SK-N-SH (cell line): ENCODE data around the gene ARL5B. TPM values are rescaled to one million over a fixed set of nuclear protein-coding genes. Genes with fewer than 3 reads are reported as not detected.
"Not testable (repeated sequence)": the region's sequence is repeated elsewhere in the genome, so short reads cannot be mapped to it uniquely, and the experiment has no call there.

Source experiments
- CTCF ChIA-PET: fragments of 300-600, 350-600 bp; formaldehyde crosslinking; extraction: SDS; loops from one replicate; lab custom pipeline; 2021; lab: Yijun Ruan, JAX
- POLR2A ChIA-PET: fragments of 350-600 bp; sonication (Branson Sonifier 250); formaldehyde crosslinking; extraction: SDS; loops from one replicate; lab custom pipeline; 2020; ENCODE audit warnings: antibody characterized with exemption, inconsistent platforms; lab: Yijun Ruan, JAX
- DNase-seq: peaks from one replicate; pipeline ENCODE4 v3.0.0; 2012
- H2AFZ ChIP-seq: fragments of 200-600 bp; sonication (generic); 2 replicates; pipeline ENCODE4 v1.8.1; 2016; ENCODE audit warnings: antibody characterized with exemption, mild to moderate bottlenecking, low read depth
- H3F3A ChIP-seq: fragments of 200-600 bp; sonication (generic); replicated peaks from 2 replicates; pipeline ENCODE3; 2016; ENCODE audit warnings: antibody characterized with exemption, mild to moderate bottlenecking; ENCODE audit not compliant: insufficient read depth
- H3K27ac ChIP-seq, 2 experiments: fragments of 200-500 bp in 1 of 2; fragments of 200-600 bp in 1 of 2; sonication (Bioruptor generic) in 1 of 2; sonication (generic), shearing (Covaris generic) in 1 of 2; 2 replicates each; pipeline versions ENCODE4 v1.5.1 to v1.6.1; 2014 to 2016; ENCODE audit warnings: low read depth in 2 of 2, inconsistent platforms in 1 of 2, low read length in 1 of 2, mild to moderate bottlenecking in 1 of 2, mixed read lengths in 1 of 2
- H3K27me3 ChIP-seq: fragments of 200-600 bp; sonication (generic), shearing (Covaris generic); 2 replicates; pipeline ENCODE4 v1.6.1; 2016; ENCODE audit warnings: mixed run types; ENCODE audit not compliant: insufficient read depth
- H3K36me3 ChIP-seq, 2 experiments: fragments of 200-500 bp in 1 of 2; fragments of 200-600 bp in 1 of 2; sonication (Bioruptor generic) in 1 of 2; sonication (generic) in 1 of 2; replicated peaks in 1 of 2; 2 replicates each; pipeline versions ENCODE3 to v1.5.1; 2014 to 2016; ENCODE audit warnings: low read length in 1 of 2, mild to moderate bottlenecking in 1 of 2; ENCODE audit not compliant: insufficient read depth in 2 of 2, control insufficient read depth in 1 of 2
- H3K4me1 ChIP-seq, 2 experiments: fragments of 200-500 bp in 1 of 2; fragments of 200-600 bp in 1 of 2; sonication (Bioruptor generic) in 1 of 2; sonication (generic), shearing (Covaris generic) in 1 of 2; 2 replicates each; pipeline versions ENCODE4 v1.5.1 to v1.6.1; 2014 to 2016; ENCODE audit warnings: low read depth in 1 of 2, low read length in 1 of 2, mixed run types in 1 of 2; ENCODE audit not compliant: insufficient read depth in 2 of 2, control insufficient read depth in 1 of 2
- H3K4me2 ChIP-seq: fragments of 200-600 bp; sonication (generic), shearing (Covaris generic); 2 replicates; pipeline ENCODE4 v1.6.1; 2017; ENCODE audit warnings: mixed run types
- H3K4me3 ChIP-seq, 2 experiments: fragments of 200-500 bp in 1 of 2; fragments of 200-600 bp in 1 of 2; sonication (Bioruptor generic) in 1 of 2; sonication (generic), shearing (Covaris generic) in 1 of 2; 2 replicates each; pipeline versions ENCODE4 v1.5.1 to v1.8.1; 2014 to 2016; ENCODE audit warnings: low read depth in 2 of 2, inconsistent platforms in 1 of 2, low read length in 1 of 2, mild to moderate bottlenecking in 1 of 2, mixed read lengths in 1 of 2, moderate library complexity in 1 of 2
- H3K79me2 ChIP-seq: fragments of 200-600 bp; sonication (generic); 2 replicates; pipeline ENCODE4 v1.8.1; 2017; ENCODE audit warnings: mild to moderate bottlenecking; ENCODE audit not compliant: insufficient read depth
- H3K9ac ChIP-seq: fragments of 200-600 bp; sonication (generic); 2 replicates; pipeline ENCODE4 v1.6.1; 2017; ENCODE audit warnings: mixed run types
- H3K9me2 ChIP-seq: fragments of 200-600 bp; sonication (generic); 2 replicates; pipeline ENCODE4 v1.6.1; 2017; ENCODE audit warnings: mixed run types
- H3K9me3 ChIP-seq: fragments of 200-600 bp; sonication (generic); 2 replicates; pipeline ENCODE4 v1.6.1; 2017; ENCODE audit warnings: mixed run types, mild to moderate bottlenecking, moderate library complexity
- H4K20me1 ChIP-seq: fragments of 200-600 bp; sonication (generic); 2 replicates; pipeline ENCODE4 v1.6.1; 2017; ENCODE audit warnings: mild to moderate bottlenecking, mixed run types; ENCODE audit not compliant: insufficient read depth
- CHD2 ChIP-seq: fragments of 150-350 bp; IDR thresholded peaks from 2 replicates; pipeline ENCODE4 v1.6.1; 2018; ENCODE audit warnings: low read length; ENCODE audit not compliant: partially characterized antibody
- IRF3 ChIP-seq: fragments of 150-350 bp; IDR thresholded peaks from 2 replicates; pipeline ENCODE4 v1.6.1; 2016; ENCODE audit warnings: mild to moderate bottlenecking, low read depth, low read length
- MAX ChIP-seq: IDR thresholded peaks from 2 replicates; pipeline ENCODE4 v1.4.0; 2012; ENCODE audit warnings: low read depth
- RCOR1 ChIP-seq: fragments of 150-350 bp; IDR thresholded peaks from 2 replicates; pipeline ENCODE4 v1.6.1; 2017; ENCODE audit warnings: antibody characterized with exemption, low read length
- TAF1 ChIP-seq: IDR thresholded peaks from 2 replicates; pipeline ENCODE4 v1.6.1; 2012; ENCODE audit warnings: low read depth, mild to moderate bottlenecking, low read length, moderate library complexity, borderline replicate concordance
- YY1 ChIP-seq: IDR thresholded peaks from 2 replicates; pipeline ENCODE4 v1.4.0; 2012; ENCODE audit warnings: low read depth, mild to moderate bottlenecking
- WGBS: methylation state at CpG from one replicate; pipeline ENCODE4 v1.1.6; 2017; ENCODE audit warnings: low lambda C conversion rate; 5-methylcytosine and 5-hydroxymethylcytosine counted together
- polyA plus RNA-seq, 3 experiments: library from polyadenylated mRNA; depleted of rRNA; stranded (reverse); fragments of >200 nt; gene quantifications; 2 replicates each; pipeline ENCODE4 v1.2.3, GENCODE V29; 2012

Gene ARL5B
- polyA plus RNA-seq, 1 of the 3 experiments (the other 2 are of a cell fraction): 4.9 TPM

DNA sequence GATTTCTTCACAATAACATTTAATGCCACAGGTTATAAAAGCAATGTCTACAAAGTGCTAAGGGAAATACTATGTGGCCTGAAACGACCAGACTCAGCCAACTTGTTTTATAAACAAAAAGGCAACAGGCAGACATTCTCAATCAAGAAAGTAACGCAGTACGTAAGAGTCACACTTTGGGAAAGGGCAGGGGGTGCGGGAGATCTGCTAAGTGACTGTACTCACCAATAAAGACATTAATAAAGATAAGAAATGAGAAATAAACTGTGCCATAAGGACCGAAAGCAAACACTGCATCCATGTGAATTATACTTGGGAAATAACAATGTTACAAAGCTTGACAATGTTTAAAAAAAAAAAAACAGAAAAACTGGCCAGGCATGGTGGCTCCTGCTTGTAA is 33.3 kb upstream of the ARL5B start:
- H3K9ac ChIP-seq: no peak overlapping the region
- no peak overlapping the region for H2AFZ ChIP-seq
- no peak for TF ChIP-seq RCOR1
- TF ChIP-seq IRF3: no peak
- no peaks in the 10 kb centered on the region for H3K79me2 ChIP-seq
- 96% methylated on average over 5 of the region's 5 CpGs for WGBS
- peaks cover 2 to 14% of the 10 kb centered on the region in 2 experiments; a peak in 3 of 4 replicates for H3K4me1 ChIP-seq
- POLR2A ChIA-PET: no interaction called here
- no peaks in the 10 kb centered on the region for H3K27me3 ChIP-seq
- DNase-seq: no peak
- peaks cover 3 to 7% of the 10 kb centered on the region in 2 experiments for H3K36me3 ChIP-seq
- no peaks in the 10 kb centered on the region for H4K20me1 ChIP-seq
- CTCF ChIA-PET: interaction anchor here (0.8 kb wide), 1 partner anchor 9 kb away, joined by 3 read pairs; no protein-coding TSS in a partner anchor
- H3F3A ChIP-seq: no peaks in the 10 kb centered on the region
- H3K4me2 ChIP-seq: no peak overlapping the region
- H3K27ac ChIP-seq: no peak overlapping the region
- no peak overlapping the region for H3K4me3 ChIP-seq
- no peaks in the 10 kb centered on the region for H3K9me2 ChIP-seq
- H3K9me3 ChIP-seq: no peaks in the 10 kb centered on the region

DNA sequence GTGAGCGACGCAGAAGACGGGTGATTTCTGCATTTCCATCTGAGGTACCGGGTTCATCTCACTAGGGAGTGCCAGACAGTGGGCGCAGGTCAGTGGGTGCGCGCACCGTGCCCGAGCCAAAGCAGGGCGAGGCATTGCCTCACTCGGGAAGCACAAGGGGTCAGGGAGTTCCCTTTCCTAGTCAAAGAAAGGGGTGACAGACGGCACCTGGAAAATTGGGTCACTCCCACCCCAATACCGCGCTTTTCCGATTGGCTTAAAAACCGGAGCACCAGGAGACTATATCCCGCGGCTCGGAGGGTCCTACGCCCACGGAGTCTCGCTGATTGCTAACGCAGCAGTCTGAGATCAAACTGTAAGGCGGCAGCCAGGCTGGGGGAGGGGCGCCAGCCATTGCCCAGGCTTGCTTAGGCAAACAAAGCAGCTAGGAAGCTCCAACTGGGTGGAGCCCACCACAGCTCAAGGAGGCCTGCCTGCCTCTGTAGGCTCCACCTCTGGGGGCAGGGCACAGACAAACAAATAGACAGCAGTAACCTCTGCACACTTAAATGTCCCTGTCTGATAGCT is 31.7 kb upstream of the ARL5B start:
- peak overlapping the region; percentile 89; the same call in 1 of the 2 replicates for H2AFZ ChIP-seq
- H3K9me2 ChIP-seq, H3K36me3 ChIP-seq, DNase-seq, H3K9me3 ChIP-seq, H3F3A ChIP-seq, CTCF ChIA-PET, H4K20me1 ChIP-seq, H3K79me2 ChIP-seq, H3K27me3 ChIP-seq: not testable (repeated sequence)
- WGBS: 3% methylated on average over 15 of the region's 25 CpGs
- peak overlapping the region; percentile 78 for H3K4me2 ChIP-seq
- TF ChIP-seq MAX: peak; percentile 27; the same call in 1 of the 2 replicates
- TF ChIP-seq YY1: 0 out of 2 replicates have a peak, but pooled peaks have one; percentile 47
- TF ChIP-seq TAF1: peak; percentile 51; the same call in 1 of the 2 replicates
- TF ChIP-seq CHD2: peak; percentile 61
- H3K27ac ChIP-seq: peak overlapping the region; percentile 52 to 82
- H3K4me1 ChIP-seq: peaks cover 2 to 14% of the 10 kb centered on the region in 2 experiments; a peak in 3 of 4 replicates
- H3K9ac ChIP-seq: peak overlapping the region; percentile 80
- H3K4me3 ChIP-seq: peak overlapping the region; percentile 51 to 68
- POLR2A ChIA-PET: interaction anchor here (1.0 kb wide), 1 partner anchor 1742 kb away, joined by 3 read pairs; no protein-coding TSS in a partner anchor

DNA sequence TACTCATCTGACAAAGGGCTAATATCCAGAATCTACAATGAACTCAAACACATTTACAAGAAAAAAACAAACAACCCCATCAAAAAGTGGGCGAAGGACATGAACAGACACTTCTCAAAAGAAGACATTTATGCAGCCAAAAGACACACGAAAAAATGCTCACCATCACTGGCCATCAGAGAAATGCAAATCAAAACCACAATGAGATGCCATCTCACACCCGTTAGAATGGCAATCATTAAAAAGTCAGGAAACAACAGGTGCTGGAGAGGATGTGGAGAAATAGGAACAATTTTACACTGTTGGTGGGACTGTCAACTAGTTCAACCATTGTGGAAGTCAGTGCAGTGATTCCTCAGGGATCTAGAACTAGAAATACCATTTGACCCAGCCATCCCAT is 26.7 kb upstream of the ARL5B start:
- H3K9me2 ChIP-seq, H2AFZ ChIP-seq, H3F3A ChIP-seq, POLR2A ChIA-PET, H3K4me1 ChIP-seq, CTCF ChIA-PET, H3K9me3 ChIP-seq, H3K27ac ChIP-seq, H3K9ac ChIP-seq, H3K79me2 ChIP-seq, H3K27me3 ChIP-seq, H3K4me2 ChIP-seq, H3K36me3 ChIP-seq, DNase-seq, H3K4me3 ChIP-seq, H4K20me1 ChIP-seq: not testable (repeated sequence)
- 86% methylated on average over 2 of the region's 3 CpGs for WGBS
